Measurements from ENCODE around the gene TWIST2. TPM values are rescaled to one million over a fixed set of nuclear protein-coding genes. Genes with fewer than 3 reads are reported as not detected.

The TWIST2 gene
- total and polyA plus RNA-seq, 2 donors, result 20.5 to 25.1 TPM

DNA sequence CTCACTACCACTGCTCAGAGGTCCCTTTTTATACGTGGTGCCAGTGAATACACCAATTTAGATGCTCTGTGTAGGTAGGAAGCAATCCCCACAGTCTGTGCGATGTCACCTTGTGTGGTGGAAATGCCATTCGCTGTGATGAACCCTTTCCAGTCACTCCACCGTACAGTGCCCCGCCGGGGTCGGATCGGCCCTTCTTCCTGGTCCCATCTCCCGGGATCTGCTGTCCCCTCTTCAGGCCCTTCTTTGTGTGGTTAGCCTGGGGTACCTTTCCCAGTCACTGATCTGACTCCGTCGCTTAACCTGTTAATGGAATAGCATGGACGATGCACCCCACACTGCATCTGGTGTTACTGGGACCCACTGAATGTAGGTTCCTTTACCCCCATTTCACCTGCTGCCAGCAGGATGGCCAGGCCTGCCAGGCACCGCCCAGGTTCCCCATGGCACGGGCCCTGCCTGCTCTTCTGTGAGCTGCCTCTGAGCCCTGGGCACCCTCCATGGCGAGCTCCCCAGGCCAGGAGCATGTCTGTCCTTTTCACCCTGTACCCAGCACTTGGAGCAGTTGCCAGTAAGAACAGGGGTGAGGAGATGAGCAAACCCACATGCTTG is 18.0 kb downstream of the TWIST2 start:
- WGBS, result 94% methylated on average over 15 of the region's 15 CpGs
- Histone ChIP-seq H3K36me3 (ENCODE audit: insufficient read depth) (no peaks in the 10 kb centered on the region), H3K27ac (ENCODE audit: low read depth) (no peak overlapping the region), H3K4me1 (ENCODE audit: insufficient read depth) (no peaks in the 10 kb centered on the region), H3K4me3 (ENCODE audit: low read depth, low read length) (no peak overlapping the region)
- DNase-seq (ENCODE audit: extremely low spot score), result no peak

DNA sequence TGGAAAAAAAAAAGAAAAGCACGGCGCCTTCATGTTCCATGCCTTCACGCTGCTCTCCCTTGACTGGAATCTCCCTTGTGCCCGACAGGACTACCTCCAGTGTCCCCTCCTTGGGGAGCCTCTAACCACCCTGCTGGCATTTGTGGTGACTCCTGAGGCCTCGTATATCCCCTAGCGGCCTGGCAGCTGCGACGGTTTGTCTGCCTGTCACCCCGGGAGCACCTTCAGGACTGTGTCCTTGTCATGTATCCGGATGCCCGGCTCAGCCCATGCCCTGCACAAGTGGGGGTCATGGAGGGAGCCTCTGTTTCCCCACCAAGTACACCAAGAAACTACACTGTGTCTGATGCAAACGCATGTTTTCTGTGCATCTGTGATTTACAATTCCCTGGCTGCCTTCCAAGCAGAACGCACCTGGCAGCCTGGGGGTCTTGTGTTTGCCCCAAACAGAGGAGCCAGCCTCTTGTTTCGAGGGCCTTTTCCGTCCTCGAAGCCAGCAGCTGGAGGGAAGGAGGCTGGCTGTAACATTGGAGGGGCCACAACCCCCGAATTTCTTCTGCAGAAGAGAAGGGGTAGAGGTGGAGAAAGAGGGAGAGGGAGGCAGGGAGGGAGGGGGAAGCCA is 18.9 kb downstream of the TWIST2 start:
- H3K27ac ChIP-seq (ENCODE audit: low read depth), result no peak overlapping the region
- DNase-seq (ENCODE audit: extremely low spot score), result no peak
- H3K36me3 ChIP-seq (ENCODE audit: insufficient read depth), result no peaks in the 10 kb centered on the region
- no peaks in the 10 kb centered on the region for H3K4me1 ChIP-seq (ENCODE audit: insufficient read depth)
- H3K4me3 ChIP-seq (ENCODE audit: low read depth, low read length), result no peak overlapping the region
- 69% methylated on average over 17 of the region's 17 CpGs for WGBS

DNA sequence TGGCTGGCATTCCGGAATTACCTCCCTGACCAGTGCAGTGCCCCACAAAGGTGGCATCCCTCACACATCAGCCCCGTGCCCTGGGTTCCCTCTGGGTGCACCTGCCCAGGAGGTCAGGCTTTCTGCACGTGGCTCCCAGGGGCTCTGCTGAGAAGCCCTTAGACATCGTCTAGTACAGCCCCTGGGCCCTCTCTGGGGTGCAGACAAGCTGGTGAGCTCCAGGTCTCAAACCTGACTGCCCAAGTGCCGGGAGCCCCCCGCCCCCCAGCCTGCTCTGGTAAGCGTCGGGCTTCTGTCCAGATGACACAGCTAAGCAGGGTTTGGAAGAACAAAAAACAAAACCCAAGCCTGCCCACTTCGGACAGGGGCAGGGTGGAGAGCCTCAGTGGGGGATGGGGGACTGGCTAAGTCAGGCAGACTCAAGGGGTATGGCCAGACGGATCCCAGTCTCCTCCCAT is 20.2 kb downstream of the TWIST2 start:
- Histone ChIP-seq H3K4me3 (ENCODE audit: low read depth, low read length) (no peak overlapping the region), H3K4me1 (ENCODE audit: insufficient read depth) (no peaks in the 10 kb centered on the region), H3K27ac (ENCODE audit: low read depth) (no peak overlapping the region), H3K36me3 (ENCODE audit: insufficient read depth) (no peaks in the 10 kb centered on the region)
- 52% methylated on average over 10 of the region's 10 CpGs for WGBS
- no peak for DNase-seq (ENCODE audit: extremely low spot score)

DNA sequence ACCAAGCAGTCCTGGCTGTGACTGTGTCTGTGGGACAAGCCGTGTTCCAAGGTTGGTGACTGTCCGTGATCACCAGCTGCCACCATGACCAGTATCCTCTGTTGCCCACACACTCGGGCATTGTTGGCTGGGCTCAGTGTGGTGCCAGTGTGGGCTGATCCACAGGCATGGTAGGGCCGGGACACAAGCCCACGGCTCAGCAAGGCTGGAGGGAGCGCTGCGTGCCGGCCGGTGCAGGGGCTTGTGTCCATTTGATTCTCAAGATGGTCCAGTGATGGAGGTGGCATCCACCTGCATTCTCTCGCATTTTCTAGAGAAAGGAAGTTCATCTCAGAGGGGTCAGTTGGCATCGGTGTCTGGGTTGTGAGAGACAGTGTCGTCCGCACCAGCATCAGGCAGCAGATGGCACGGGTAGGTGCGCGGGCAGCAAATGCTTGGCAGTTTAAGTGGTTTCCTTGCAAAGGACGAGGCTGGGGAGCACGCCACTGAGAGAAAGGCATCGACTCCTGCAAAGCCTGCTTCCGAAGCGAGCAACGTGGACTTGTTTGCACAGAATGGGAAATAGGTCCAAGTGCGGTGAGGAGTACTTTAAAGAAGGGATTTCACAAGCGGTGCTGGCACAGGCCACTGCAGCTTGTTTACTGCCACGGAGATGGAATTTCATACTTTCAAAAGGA is 20.9 kb downstream of the TWIST2 start:
- DNase-seq (ENCODE audit: extremely low spot score), result no peak
- no peak overlapping the region for H3K4me3 ChIP-seq (ENCODE audit: low read depth, low read length)
- 62% methylated on average over 25 of the region's 25 CpGs for WGBS
- no peak overlapping the region for H3K27ac ChIP-seq (ENCODE audit: low read depth)
- no peaks in the 10 kb centered on the region for H3K4me1 ChIP-seq (ENCODE audit: insufficient read depth)
- H3K36me3 ChIP-seq (ENCODE audit: insufficient read depth), result no peaks in the 10 kb centered on the region

DNA sequence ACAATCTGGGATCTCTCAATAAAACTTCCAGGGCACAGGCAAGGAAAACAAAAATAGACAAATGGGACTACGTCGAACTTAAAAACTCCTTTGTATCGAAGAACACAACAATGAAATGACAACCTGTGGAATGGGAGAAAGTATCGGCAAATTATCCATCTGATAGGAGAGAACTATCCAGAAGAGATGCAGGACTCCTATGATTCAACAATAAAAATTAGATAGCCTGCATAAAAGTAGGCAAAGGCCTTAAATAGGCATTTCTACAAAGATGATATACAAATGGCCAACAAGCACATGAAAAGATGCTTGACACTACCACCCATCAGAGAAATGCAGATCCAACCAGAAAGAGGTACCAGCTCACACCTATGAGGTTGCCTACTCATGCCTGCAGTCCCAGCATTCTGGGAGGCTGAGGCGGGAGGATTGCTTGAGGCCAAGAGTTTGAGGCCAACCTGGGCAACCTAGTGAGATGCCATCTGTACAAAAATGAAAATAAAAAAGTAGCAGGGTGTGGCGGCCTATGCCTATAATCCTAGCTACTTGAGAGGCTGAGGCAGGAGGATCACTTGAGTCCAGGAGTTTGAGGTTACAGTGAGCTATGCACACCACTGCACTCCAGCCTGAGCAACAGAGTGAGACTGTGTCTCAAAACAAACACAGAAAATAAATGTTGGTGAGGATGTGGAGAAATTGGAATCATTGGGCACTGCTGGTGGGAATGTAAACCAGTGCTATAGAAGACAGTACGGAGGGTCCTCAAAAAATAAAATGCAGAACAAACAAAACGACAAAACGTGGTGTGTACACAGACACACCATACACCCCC is 21.6 kb downstream of the TWIST2 start:
- 69% methylated on average over 9 of the region's 9 CpGs for WGBS
- no peak for DNase-seq (ENCODE audit: extremely low spot score)
- H3K27ac ChIP-seq (ENCODE audit: low read depth), result peak overlapping the region; percentile 12
- H3K36me3 ChIP-seq (ENCODE audit: insufficient read depth), result no peaks in the 10 kb centered on the region
- H3K4me3 ChIP-seq (ENCODE audit: low read depth, low read length), result no peak overlapping the region
- H3K4me1 ChIP-seq (ENCODE audit: insufficient read depth), result no peaks in the 10 kb centered on the region

DNA sequence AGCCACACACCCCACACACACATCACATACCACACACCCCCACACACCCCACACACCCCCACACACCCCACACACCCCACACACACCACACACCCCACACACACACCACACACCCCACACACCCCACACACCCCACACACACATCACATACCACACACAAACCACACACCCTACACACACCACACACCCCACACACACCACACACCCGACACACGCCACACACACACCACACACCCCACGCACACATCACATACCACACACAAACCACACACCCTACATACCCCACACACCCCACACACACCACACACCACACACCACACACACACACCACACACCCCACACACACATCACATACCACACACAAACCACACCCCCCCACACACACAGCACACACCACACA is 22.4 kb downstream of the TWIST2 start:
- no peaks in the 10 kb centered on the region for H3K36me3 ChIP-seq (ENCODE audit: insufficient read depth)
- DNase-seq (ENCODE audit: extremely low spot score), result no peak
- H3K4me3 ChIP-seq (ENCODE audit: low read depth, low read length), result no peak overlapping the region
- H3K4me1 ChIP-seq (ENCODE audit: insufficient read depth), result no peaks in the 10 kb centered on the region
- H3K27ac ChIP-seq (ENCODE audit: low read depth), result no peak overlapping the region
- 89% methylated on average over 3 of the region's 3 CpGs for WGBS

DNA sequence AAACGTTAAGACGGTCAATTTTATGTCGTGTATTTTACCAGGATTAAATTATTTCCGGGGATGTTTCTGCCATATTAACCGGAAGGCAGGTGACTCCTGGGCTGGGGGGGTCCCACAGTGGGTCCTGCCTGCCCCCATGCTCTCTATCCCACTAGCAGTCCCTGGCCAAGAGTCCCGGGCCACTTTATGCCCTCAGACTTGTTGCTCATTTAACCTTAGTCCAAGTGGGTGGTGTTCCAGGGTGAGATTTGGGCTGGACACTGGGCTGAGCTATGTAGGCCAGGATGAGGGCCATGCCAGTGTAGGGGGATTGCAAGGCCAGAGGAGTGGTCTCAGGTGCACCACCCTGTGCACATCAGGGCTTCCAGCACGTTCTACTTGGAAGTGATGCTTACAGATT is 24.1 kb downstream of the TWIST2 start:
- Histone ChIP-seq H3K27ac (ENCODE audit: low read depth) (no peak overlapping the region), H3K4me3 (ENCODE audit: low read depth, low read length) (no peak overlapping the region), H3K36me3 (ENCODE audit: insufficient read depth) (no peaks in the 10 kb centered on the region), H3K4me1 (ENCODE audit: insufficient read depth) (no peaks in the 10 kb centered on the region)
- WGBS, result 92% methylated on average over 7 of the region's 7 CpGs
- no peak for DNase-seq (ENCODE audit: extremely low spot score)

DNA sequence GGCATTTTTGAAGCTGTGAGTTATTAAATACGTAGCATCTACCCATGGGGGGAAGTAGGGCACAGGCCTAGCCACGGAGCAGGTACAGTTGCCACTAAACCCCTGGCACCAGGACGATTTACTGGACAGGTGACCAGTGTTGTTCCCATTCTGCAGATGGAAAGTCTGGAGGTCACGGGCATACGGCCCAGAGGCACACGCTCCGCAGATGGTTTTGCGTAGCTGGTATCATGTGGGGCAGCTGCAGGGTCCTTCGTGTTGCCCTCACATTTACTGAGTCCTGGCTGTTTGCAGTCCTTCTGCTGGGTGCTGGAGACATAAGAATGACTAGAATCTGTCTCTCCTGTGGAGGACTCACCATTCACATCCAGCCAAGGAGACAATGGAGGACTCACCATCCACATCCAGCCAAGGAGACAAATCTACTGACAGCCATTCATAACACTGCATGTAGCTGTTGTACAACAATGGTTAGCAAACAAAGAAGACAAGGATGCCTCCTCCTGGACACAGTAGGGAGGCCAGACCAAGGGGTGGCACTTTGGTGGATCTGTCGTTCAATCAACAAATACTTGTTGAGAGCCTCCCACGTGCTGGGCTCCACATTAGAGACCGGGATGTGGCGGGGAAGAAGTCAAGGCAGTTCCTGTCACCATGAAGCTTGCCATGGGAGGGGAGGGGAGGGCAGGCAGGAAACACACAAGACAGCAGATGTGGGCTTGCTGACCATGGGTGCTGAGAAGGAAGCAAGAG is 24.9 kb downstream of the TWIST2 start:
- H3K4me3 ChIP-seq (ENCODE audit: low read depth, low read length), result no peak overlapping the region
- no peaks in the 10 kb centered on the region for H3K36me3 ChIP-seq (ENCODE audit: insufficient read depth)
- no peak overlapping the region for H3K27ac ChIP-seq (ENCODE audit: low read depth)
- WGBS, result 91% methylated on average over 13 of the region's 13 CpGs
- DNase-seq (ENCODE audit: extremely low spot score), result no peak
- H3K4me1 ChIP-seq (ENCODE audit: insufficient read depth), result no peaks in the 10 kb centered on the region

DNA sequence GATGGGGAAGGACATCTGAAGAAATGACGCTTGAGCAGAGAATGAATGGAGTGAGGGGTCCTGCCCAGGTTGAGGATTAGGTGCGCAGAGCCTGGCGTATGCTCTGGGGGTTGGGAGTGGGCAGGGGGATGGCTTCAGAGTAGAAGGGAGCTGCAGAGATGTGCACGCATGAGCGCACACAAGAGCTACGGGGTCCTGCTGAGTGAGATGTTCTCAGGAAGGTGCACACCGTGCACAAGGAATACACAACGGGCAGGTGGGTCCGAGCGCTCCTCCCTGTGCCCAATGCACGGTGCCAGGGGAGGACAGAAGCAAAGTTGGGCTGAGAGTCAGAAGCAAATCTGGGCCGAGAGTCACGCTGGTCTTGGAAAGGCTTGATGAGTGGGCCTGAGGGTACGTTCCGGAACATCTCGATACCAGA is 25.5 kb downstream of the TWIST2 start:
- no peak for DNase-seq (ENCODE audit: extremely low spot score)

DNA sequence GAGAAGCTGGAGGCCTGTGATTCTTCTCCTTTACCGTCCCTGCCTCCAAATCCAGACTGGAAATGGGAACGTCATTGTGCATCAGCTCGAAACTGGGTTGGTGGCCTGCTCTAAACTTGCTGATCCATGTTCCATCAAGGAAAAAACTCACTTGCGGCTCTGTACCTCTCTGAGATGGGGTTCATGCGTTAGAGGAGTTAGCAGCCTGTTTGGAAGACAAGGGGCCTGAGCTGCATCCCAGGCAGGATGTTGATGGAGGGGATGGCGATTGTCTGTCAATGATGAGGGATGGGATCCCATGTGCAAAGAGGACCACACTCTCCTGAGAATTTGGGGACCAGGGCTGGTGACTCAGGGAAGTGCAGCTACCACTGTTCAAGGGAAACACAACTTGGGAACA is 26.0 kb downstream of the TWIST2 start:
- Histone ChIP-seq H3K36me3 (ENCODE audit: insufficient read depth) (no peaks in the 10 kb centered on the region), H3K4me1 (ENCODE audit: insufficient read depth) (no peaks in the 10 kb centered on the region), H3K4me3 (ENCODE audit: low read depth, low read length) (no peak overlapping the region), H3K27ac (ENCODE audit: low read depth) (no peak overlapping the region)
- DNase-seq (ENCODE audit: extremely low spot score), result no peak
- 89% methylated on average over 6 of the region's 6 CpGs for WGBS

More for the DNA sequence above, 25.5 kb downstream of the TWIST2 start:
- no peaks in the 10 kb centered on the region for H3K36me3 ChIP-seq (ENCODE audit: insufficient read depth)
- H3K4me3 ChIP-seq (ENCODE audit: low read depth, low read length), result no peak overlapping the region
- no peak overlapping the region for H3K27ac ChIP-seq (ENCODE audit: low read depth)
- 95% methylated on average over 16 of the region's 16 CpGs for WGBS
- H3K4me1 ChIP-seq (ENCODE audit: insufficient read depth), result no peaks in the 10 kb centered on the region

DNA sequence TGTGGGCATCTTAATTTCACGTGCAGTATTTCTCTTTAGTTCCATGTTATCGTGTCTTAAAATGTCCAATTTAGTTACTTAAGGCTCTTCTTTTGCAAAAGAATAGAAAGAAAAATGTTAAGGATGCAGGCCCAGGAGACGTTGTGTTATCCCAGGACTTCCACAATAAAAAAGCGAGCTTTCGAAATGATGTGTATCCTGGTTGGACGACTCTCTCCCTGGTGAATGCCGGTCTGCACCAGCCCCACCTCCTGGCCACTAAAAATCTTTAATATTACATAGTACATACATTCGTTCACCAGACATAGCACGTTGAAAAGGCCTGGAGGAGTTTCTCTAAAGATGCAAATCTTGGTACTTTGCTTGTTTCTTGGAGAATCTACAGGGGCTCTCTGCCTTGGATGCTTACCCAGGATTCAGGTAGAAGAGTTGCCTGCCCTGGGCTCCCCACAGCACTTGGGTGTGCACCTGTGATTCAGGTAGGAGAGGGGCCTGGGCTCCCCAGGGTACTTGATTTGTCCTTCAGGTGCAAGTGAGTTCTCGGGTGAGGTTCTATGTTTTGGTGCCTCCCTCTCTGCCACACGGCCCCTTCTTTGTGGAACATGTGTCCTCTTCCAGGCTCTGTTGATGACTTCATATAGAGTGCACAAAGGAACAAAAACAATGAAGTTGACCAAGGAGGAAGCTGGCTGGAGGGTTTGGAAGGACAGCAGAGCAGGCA is 26.6 kb downstream of the TWIST2 start:
- WGBS, result 70% methylated on average over 11 of the region's 11 CpGs
- H3K27ac ChIP-seq (ENCODE audit: low read depth), result no peak overlapping the region
- H3K4me3 ChIP-seq (ENCODE audit: low read depth, low read length), result no peak overlapping the region
- no peaks in the 10 kb centered on the region for H3K36me3 ChIP-seq (ENCODE audit: insufficient read depth)
- no peak for DNase-seq (ENCODE audit: extremely low spot score)
- no peaks in the 10 kb centered on the region for H3K4me1 ChIP-seq (ENCODE audit: insufficient read depth)

DNA sequence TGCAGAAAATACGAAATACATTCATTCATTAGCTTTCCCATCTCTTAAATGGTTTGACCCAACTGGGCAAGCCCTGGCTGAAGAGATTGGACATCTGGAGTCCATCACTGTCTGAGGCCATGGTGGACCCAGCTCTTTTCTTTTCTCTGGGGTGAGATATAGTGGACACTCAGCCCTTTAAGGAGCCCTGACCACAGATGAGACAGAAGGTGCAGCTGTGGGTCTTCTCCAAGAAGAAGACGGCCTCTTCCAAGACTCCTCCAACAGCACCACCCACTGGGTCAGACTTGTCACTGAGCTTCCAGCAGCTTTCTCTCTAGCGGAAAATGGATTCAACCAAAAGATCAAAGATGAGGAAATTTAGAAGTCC is 27.2 kb downstream of the TWIST2 start:
- 83% methylated on average over 3 of the region's 3 CpGs for WGBS
- H3K4me1 ChIP-seq (ENCODE audit: insufficient read depth), result no peaks in the 10 kb centered on the region
- H3K4me3 ChIP-seq (ENCODE audit: low read depth, low read length), result no peak overlapping the region
- no peaks in the 10 kb centered on the region for H3K36me3 ChIP-seq (ENCODE audit: insufficient read depth)
- no peak for DNase-seq (ENCODE audit: extremely low spot score)
- no peak overlapping the region for H3K27ac ChIP-seq (ENCODE audit: low read depth)

All from urinary bladder (tissue), 4 donors.